Measurements from ENCODE around the gene PHYH. TPM values are rescaled to one million over a fixed set of nuclear protein-coding genes. Genes with fewer than 3 reads are reported as not detected.

Gene PHYH
- 29.5 to 32.3 TPM (median 30.8 TPM) in 5 replicates for total RNA-seq (2022; extraction: Qiagen RNA extraction)

GRCh38 chr10:13299437-13300287 lies at the start of gene PHYH:
Gene PHYH (minus strand): TSS chr10:13300064. CDS start chr10:13300042, 22 bp downstream.

DNA sequence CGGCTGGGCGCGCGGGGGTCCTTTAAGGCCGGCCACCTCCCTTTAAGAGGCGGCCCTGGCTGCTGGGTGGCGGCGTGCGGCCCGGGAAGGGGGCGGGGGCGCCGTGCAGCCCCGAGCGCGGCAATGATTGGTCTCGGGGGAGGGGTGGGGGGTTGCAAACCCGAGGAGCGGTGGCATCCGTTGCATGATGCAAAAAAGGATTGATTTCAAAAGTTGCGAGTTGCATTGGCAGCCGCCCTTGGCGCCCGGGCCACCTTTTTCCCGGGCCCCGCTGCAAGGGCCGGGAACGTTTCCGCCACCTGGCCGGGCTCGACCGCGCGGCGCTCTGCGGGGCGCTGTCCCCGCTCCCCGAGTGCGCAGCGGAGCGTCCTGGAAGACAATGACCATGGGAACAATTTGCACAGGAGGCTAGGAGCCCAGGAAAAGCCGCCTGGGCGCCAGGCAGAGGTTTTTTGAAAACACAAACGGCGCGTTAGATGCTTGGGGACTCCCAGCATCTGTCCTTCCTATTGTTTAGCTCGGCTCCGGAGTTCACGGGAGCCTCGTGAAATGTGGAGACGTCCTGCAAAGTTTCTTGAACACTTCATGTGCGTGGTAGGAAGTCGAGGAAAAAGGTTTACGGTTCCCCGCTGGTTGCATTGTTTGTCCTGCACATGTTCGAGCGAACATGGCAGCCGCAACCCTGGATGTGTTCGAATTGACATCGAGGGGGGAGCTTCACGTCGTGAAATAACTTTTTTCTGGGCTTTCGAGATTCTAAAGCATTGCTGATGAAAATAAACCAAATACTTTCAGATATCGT lies 48.6 kb upstream of the PHYH start, which contains the start of gene SEPHS1:
SEPHS1 (minus strand) TSS at position 78 of the 802 bp plus-strand sequence. CDS start 3,343 bp downstream, outside the sequence.

DNA sequence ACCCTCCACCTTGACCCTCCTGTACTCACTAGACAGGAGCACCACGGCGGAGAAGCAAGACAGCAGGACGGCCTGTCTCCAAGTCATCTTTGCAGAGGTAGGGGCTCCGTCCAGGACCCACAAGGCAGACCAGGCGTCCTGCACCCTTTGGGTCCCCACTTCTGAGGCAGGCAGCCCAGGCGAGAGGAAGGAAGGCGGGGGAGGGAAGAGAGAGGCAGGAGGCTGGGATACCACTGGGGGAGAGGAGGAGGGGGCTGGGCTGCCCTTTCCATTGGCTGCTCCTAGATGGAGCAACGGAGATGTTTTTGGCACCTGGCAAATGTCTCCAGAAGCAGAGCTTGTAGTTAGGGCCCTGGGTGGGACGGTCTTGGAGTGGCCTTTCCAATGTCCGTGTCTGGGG lies 65.7 kb downstream of the PHYH start, which contains the start of gene UCMA:
UCMA (minus strand) TSS at position 203 of the 400 bp plus-strand sequence; CDS start at position 87, 116 bp downstream.

Other genes starting within 250 kb of the PHYH start
- gene OPTN, start 199.9 kb downstream of the PHYH start, total RNA-seq (2022; extraction: Qiagen RNA extraction): 52.1 to 64.9 TPM (median 54.1 TPM) in 5 replicates
- gene MCM10, start 138.5 kb downstream of the PHYH start, total RNA-seq (2022; extraction: Qiagen RNA extraction): 21.2 to 25.5 TPM (median 23.0 TPM) in 5 replicates
- not detected in 5 replicates for gene UCMA, start 65.7 kb downstream of the PHYH start, total RNA-seq (2022; extraction: Qiagen RNA extraction)
- gene SEPHS1, start 48.2 kb upstream of the PHYH start, total RNA-seq (2022; extraction: Qiagen RNA extraction): 55.6 to 72.0 TPM (median 66.3 TPM) in 5 replicates
- gene BEND7, start 228.9 kb upstream of the PHYH start, total RNA-seq (2022; extraction: Qiagen RNA extraction): 7.3 to 10.7 TPM (median 10.4 TPM) in 5 replicates